ENCODE data around the gene SLC12A7.

DNA sequence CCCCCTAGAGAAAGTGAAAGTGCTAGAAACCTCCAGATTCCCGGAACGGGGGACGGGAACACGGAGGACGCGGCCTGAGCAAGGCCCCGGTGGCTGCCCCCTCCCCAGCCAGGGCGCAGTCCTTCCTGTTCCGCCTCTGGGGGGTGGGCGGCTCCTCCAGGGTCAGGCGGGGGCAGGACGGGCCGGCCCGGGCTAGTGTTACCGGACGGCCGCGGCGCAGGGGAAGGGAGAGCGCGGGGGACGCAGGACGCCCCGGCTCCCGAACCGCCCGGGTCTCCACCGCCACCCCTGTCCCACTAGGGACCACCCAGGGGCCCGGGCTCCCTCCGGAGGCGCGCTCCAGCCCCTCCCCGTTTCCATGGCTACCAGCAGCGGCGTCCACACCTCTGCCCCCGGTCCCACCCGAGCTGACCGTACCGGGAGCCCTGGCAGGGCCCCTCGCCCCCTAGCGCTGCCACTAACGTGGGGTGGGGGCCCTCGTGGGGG lies 579 bp downstream of the SLC12A7 start:
- no peak for TF ChIP-seq CTCF (conservative IDR thresholded peaks at IDR 0.05 in 1 of 2, IDR thresholded peaks at IDR 0.05 in 1 of 2; ENCODE audit: extremely low read depth in 1 of 2, insufficient read depth in 1 of 2, low read depth in 1 of 2, low read length in 2 of 2)
- TF ChIP-seq EZH2 (IDR thresholded peaks at IDR 0.05; ENCODE audit: borderline replicate concordance, low read length), result no peak

All from mammary epithelial cell (primary cell).